Suppressor macrophage (primary cell): ENCODE results near the gene RXRG.

Experiments
- DNase-seq, 4 experiments: peaks; one replicate each; pipeline ENCODE4 v3.0.0-alpha.2; 2020 to 2022

Gene RXRG

GRCh38 chr1:165449131-165449530, 4.2 kb upstream of the RXRG start:
- DNase-seq = no peak

DNA sequence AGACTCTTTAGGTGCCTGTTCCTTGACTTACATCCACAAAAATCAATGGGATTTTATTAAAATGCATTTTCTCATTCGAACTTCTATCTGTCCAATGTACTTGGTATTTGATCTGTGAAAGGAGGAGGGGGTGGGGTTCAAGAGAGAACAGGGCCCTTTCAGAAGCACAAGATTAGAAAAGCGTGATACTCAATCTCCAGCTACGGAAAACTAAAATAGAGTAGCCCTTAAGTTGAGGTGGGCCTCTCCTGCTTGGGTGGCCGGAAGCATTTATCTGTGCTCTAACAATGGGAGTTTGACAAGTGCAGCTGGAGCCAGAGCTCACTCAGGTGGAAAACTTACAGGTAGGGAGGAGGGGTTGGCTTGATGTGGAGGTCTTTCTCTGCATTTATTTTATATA, 462 bp upstream of the RXRG start:
- DNase-seq = no peak

- DNase-seq = peak in 3 of 4 experiments; percentile 3 to 7 (median 5)
Observed at GRCh38 chr1:165443539-165444311, 1.2 kb downstream of the RXRG start.

- no peak for DNase-seq
Observed at GRCh38 chr1:165442653-165443052, 2.3 kb downstream of the RXRG start.

DNA sequence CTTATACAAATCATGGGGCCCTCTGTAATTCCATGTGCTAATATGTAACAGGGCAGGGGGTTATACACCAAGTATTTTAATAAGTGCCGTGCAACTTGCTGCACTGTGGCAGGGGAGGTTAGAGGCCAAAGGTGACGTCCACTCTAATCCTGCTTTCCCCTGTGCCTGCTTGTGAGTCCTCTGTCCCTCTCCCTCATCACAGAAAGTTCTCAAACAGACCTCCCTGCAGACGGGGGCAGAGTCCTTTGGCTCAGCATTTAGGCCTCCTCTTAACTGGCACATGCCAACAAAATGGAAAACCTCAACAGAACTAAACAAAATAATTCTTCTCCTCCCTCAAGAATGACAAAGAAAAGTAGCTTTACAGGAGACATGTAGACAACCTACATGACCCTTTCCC, 2.9 kb downstream of the RXRG start:
- no peak for DNase-seq

- no peak for DNase-seq
Observed at GRCh38 chr1:165441166-165441880, 3.6 kb downstream of the RXRG start.

- no peak for DNase-seq
Observed at GRCh38 chr1:165439330-165439729, 5.6 kb downstream of the RXRG start.

DNA sequence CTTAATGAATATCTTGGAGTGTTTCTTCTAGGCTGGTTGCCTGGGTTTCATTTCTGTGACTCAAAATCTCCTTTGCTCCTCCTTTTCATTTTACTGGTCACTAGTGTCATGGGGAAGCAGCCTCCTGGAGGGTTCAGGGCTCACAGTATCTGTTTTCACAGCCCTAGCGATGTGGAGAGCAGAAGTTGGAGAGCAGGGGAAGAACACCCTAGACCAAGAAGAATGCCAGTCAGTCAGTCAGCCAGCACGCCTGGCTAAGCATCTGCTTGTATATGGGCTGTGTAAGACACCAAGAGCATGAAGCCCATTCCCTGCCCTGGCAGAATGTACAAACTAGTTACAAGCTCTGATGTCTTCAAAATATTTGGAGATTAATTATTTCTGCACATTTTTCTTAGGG, 7.9 kb downstream of the RXRG start:
- no peak for DNase-seq

DNA sequence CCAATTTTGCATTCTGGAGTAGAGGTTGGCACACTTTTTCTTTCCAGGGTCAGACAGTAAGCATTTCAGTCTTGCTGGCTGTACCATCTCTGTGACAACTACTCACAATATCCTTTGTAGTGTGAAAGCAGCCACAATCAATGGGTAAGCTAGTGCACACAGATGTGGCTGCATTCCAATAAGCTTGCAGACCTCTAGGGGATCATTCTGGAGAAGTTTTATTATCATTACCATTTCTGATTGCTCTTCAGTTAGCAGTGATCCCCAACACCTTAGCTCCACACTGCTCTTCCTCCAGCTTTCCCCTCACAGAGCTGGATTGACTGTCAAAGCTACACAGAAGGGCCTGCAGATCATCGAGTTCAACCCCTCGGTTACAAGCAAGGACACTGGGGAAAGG, 9.1 kb downstream of the RXRG start:
- DNase-seq = no peak

DNA sequence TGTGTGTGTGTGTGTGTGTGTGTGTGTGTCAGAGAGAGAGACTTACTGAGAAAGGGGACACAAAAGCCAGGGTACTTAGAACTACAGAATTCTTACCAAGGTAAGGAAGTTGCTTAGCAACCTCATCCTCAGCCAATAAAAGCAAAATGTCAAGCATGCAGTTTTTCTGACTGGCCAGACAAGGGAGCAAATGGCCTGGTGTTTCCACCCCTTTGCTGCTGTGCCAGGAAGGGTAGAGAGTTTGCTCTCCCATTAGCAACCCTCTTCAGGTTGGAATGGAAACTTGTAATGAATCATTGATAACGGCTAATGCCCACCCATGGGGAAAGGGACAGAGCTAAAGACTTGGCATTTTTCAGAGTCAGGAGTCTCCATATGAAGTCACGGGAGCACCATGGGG, 10.6 kb downstream of the RXRG start:
- DNase-seq = no peak

DNA sequence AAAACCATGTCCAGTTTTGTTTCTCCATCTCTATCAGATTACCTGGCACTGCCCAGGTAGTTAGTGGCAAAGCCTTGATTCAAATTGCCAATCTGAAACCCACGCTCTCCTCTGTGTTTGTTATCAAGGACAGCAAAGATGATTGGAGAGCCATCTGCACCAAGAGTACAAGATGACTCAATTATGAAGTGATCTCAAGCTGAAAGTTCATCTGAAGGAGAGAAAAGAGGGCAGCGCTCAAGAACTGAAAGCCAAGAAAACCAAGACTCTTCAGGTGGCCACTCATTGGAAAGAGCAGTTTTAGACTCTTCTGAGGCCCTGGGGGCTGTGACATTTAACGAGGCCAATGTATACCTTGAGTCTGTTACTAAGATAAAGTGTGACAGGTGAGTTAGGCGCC, 13.8 kb downstream of the RXRG start:
- no peak for DNase-seq

GRCh38 chr1:165426745-165427144, 18.2 kb downstream of the RXRG start:
- peak; percentile 8 to 61 (median 20) for DNase-seq

DNA sequence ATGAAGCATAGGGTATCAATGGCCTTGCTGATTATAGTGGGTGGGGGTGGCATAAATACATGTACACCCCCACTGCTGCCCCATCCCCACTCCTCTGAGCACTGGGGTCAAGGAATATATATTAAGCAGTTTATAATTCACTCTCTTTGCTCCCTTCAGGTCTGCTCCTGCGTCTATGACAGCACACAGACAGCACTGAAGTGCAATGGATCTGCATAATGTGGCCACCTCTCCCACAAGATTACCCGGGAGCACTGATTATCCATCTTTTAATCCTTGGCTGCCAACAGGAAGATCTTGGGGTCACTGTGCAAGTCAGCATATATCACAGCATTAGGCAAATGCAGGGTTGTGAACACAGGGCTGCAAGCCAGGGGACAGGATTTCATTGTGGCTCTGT, 19.3 kb downstream of the RXRG start:
- no peak for DNase-seq

- DNase-seq = peak; percentile 10 to 50 (median 32)
Observed at GRCh38 chr1:165424454-165425216, 20.3 kb downstream of the RXRG start.

DNA sequence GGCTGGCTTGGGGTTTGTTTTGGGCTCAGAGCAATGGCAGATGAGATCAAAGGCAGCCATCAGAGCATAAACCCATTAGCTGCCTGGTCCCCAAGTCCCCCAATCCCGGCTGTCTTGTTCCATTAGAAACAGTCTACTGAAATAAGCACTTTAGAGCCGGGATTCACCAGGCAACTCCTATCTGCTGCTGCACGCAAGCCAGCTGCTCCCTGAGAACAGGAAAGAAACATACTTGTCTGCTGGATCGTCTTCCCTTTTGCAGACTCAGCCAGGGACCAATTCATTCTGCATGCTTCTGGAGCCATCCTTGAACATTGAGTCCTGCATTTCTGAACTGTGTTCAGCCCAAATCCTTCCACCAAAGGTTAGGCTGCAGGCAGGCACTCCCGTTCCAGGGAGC, 21.8 kb downstream of the RXRG start:
- no peak for DNase-seq

GRCh38 chr1:165420655-165421054, 24.3 kb downstream of the RXRG start:
- DNase-seq = no peak

GRCh38 chr1:165419839-165420238, 25.1 kb downstream of the RXRG start:
- no peak for DNase-seq

GRCh38 chr1:165418195-165418594, 26.7 kb downstream of the RXRG start:
- DNase-seq = no peak

GRCh38 chr1:165416876-165417275, 28.1 kb downstream of the RXRG start:
- DNase-seq = no peak

- DNase-seq = no peak
Observed at GRCh38 chr1:165415068-165415467, 29.9 kb downstream of the RXRG start.

DNA sequence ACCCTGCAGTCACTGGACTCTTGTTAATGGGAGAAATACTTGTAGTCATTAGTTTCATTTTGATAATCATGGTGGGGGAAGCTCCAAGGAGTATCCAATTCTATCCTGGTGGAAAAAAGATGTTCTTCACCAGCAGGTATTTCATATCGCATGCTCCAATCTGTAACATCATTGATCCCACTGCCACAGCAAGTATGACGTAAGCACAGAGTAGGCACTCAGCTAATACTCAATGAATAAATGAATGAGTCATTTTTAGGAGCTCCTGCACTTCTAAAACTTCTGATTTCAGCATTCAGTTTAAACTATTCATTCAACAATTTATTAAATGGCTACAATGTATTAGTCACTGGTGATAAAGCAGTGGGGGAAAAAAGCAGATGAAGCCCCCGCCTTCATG, 30.3 kb downstream of the RXRG start:
- DNase-seq = no peak

DNA sequence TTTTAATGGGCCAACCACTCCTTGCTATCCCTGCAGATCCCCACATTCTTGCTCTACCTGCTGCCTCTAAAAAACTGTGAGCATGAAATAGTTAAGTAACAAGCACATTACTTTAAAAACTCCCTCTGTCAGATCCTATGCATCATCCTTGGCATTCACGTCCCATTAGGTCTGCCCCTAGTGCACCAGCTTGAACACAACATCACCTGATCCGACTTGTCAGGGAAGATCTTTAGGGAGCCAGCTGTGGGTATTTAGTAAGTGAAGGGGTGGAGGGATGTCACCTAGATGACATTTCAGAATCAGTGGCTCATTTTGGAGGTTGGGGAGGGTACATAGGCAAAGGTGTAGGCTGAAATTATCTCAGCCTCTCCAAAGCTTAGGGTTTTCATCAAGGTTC, 33.5 kb downstream of the RXRG start:
- no peak for DNase-seq

DNA sequence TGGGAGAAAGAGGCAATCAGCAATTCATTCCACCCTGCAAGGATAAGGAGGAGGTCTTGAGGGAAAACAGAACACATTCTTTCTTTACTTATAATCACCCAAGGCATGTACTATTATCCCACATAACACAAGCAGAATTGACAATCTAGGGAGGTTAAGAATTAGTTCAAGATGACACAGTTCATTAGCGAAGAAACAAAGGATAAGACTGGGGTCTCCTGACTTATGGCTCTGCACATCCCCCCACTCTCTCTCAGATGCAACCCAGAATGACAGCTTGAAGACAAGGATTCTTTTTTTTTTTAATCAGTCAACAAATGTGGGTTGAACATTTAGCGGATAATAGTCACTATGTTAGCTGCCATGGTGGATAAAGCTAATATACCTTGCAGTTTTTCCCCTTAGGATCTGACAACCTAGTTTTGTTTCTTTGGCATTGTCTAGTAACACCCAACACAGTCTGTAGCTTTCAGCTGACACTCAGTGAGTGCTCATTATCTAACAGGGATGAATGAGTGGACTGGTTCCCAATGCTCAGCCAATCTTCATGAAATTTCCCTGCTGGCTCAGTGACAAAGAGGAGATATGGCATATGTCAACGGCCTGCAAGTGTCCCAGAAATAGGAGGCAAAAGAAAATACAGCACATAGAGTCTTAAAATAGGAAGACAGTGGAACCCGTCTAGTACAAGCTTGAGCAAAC, 35.1 kb downstream of the RXRG start:
- DNase-seq = no peak
